BJ (cell line): ENCODE data around the gene CST4. TPM values are rescaled to one million over a fixed set of nuclear protein-coding genes. Genes with fewer than 3 reads are reported as not detected.
"Not testable (repeated sequence)": the region's sequence is repeated elsewhere in the genome, so short reads cannot be mapped to it uniquely, and the experiment has no call there.

ENCODE experiments used
- CTCF ChIA-PET: fragments of 350-600 bp; formaldehyde crosslinking; extraction: SDS; loops from one replicate; lab custom pipeline; 2021; ENCODE audit warnings: antibody characterized with exemption, inconsistent platforms; lab: Yijun Ruan, JAX
- POLR2A ChIA-PET: fragments of 300-600 bp; sonication (Branson Sonifier 250); formaldehyde crosslinking; extraction: SDS; loops from one replicate; lab custom pipeline; 2021; ENCODE audit warnings: antibody characterized with exemption; lab: Charles Lee
- DNase-seq: peaks from one replicate; pipeline ENCODE4 v3.0.0-alpha.2; 2011; ENCODE audit warnings: low read depth
- H3K27me3 ChIP-seq: 2 replicates; pipeline ENCODE4 v1.6.0; 2011; ENCODE audit warnings: low read length; ENCODE audit not compliant: control insufficient read depth, insufficient read depth
- H3K36me3 ChIP-seq: 2 replicates; pipeline ENCODE4 v1.5.1; 2011; ENCODE audit warnings: low read length; ENCODE audit not compliant: control insufficient read depth, insufficient read depth
- H3K4me3 ChIP-seq: 2 replicates; pipeline ENCODE4 v1.5.1; 2011; ENCODE audit warnings: low read depth, mild to moderate bottlenecking, control low read depth, low read length
- polyA plus RNA-seq: library from polyadenylated mRNA; depleted of rRNA; stranded (reverse); fragments of >200 nt; gene quantifications from 2 replicates; pipeline ENCODE4 v1.2.3, GENCODE V29; 2011
- TF ChIP-seq, protein P1 (sequence below): IDR thresholded peaks from 2 replicates; pipeline ENCODE4 v1.5.1; 2011; ENCODE audit warnings: low read depth, mild to moderate bottlenecking, control low read depth, inconsistent platforms, low read length, moderate library complexity; ENCODE audit not compliant: insufficient read depth

The CST4 gene
- polyA plus RNA-seq, 1 experiment: not detected

DNA sequence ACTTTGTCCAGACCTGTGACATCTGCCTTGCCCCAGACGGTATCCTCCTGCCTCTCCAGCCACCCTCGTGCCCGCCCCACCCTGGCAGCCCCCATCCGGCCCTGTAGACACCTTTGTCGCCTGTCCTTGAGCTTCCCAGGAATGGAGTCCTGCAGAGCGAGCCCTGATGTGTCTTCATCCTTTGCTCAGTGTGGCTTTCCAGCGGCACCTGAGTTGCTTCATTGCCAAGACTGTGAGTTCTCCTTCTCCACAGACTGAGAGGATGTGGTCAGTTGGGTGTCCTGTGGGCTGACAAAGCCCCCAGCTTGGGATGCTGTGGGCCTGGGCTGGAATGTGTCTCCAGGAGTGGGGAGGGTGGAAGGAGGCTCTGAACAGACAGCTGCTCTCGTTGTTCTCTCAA, 1.7 kb upstream of the CST4 start:
- POLR2A ChIA-PET: no interaction called here
- no peak for DNase-seq
- TF ChIP-seq, protein P1, sequence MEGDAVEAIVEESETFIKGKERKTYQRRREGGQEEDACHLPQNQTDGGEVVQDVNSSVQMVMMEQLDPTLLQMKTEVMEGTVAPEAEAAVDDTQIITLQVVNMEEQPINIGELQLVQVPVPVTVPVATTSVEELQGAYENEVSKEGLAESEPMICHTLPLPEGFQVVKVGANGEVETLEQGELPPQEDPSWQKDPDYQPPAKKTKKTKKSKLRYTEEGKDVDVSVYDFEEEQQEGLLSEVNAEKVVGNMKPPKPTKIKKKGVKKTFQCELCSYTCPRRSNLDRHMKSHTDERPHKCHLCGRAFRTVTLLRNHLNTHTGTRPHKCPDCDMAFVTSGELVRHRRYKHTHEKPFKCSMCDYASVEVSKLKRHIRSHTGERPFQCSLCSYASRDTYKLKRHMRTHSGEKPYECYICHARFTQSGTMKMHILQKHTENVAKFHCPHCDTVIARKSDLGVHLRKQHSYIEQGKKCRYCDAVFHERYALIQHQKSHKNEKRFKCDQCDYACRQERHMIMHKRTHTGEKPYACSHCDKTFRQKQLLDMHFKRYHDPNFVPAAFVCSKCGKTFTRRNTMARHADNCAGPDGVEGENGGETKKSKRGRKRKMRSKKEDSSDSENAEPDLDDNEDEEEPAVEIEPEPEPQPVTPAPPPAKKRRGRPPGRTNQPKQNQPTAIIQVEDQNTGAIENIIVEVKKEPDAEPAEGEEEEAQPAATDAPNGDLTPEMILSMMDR: no peak
- no peaks in the 10 kb centered on the region for H3K36me3 ChIP-seq
- CTCF ChIA-PET: interaction anchor here (1.4 kb wide), 1 partner anchor 22 kb away, joined by 3 read pairs; no protein-coding TSS in a partner anchor
- no peak overlapping the region for H3K4me3 ChIP-seq
- H3K27me3 ChIP-seq: no peaks in the 10 kb centered on the region

GRCh38 chr20:23689399-23689690, 507 bp upstream of the CST4 start:
- ChIA-PET POLR2A (no interaction called here), CTCF (no interaction called here)
- DNase-seq: no peak
- no peaks in the 10 kb centered on the region for H3K27me3 ChIP-seq
- TF ChIP-seq, protein P1: no peak
- no peaks in the 10 kb centered on the region for H3K36me3 ChIP-seq
- no peak overlapping the region for H3K4me3 ChIP-seq

GRCh38 chr20:23687986-23688385, 852 bp downstream of the CST4 start:
- ChIA-PET POLR2A (no interaction called here), CTCF (interaction anchor here (0.8 kb wide), 1 partner anchor 19 kb away, joined by 3 read pairs; no protein-coding TSS in a partner anchor)
- TF ChIP-seq, protein P1: no peak
- Histone ChIP-seq H3K36me3 (no peaks in the 10 kb centered on the region), H3K4me3 (no peak overlapping the region), H3K27me3 (no peaks in the 10 kb centered on the region)
- no peak for DNase-seq

GRCh38 chr20:23686046-23686750, 2.6 kb downstream of the CST4 start:
- H3K36me3 ChIP-seq: no peaks in the 10 kb centered on the region
- no peak for DNase-seq
- CTCF ChIA-PET: interaction anchor here (0.6 kb wide), 1 partner anchor 332 kb away, joined by 3 read pairs; no protein-coding TSS in a partner anchor
- TF ChIP-seq, protein P1: no peak
- H3K27me3 ChIP-seq: no peaks in the 10 kb centered on the region
- H3K4me3 ChIP-seq: no peak overlapping the region
- POLR2A ChIA-PET: no interaction called here

- H3K4me3 ChIP-seq, CTCF ChIA-PET, H3K36me3 ChIP-seq, DNase-seq, H3K27me3 ChIP-seq, POLR2A ChIA-PET: not testable (repeated sequence)
Measured at GRCh38 chr20:23685529-23685896, 3.3 kb downstream of the CST4 start.

DNA sequence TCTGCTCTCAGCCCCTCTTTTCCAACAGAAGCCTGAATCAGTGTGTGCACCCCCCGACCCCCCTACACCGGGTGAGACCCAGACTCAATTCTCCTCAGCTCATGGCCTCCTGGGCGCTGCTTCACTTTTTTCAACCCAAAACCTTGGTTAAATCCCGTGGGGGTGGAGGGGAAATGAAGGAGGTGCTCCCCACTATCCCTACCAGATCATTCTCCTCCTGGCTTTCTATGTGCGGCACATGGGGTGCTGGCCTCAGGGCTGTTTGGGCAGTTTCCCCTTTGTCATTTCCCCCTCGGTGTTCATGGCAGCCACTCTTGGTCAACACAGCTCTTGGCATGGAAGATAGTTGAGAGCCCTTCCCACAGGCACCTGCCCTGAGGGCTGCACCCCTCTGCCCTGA, 4.6 kb downstream of the CST4 start:
- Histone ChIP-seq H3K36me3 (no peaks in the 10 kb centered on the region), H3K27me3 (no peaks in the 10 kb centered on the region), H3K4me3 (no peak overlapping the region)
- CTCF ChIA-PET: interaction anchor here (0.6 to 1.3 kb wide), 2 partner anchors 16 to 221 kb away, joined by 3 to 5 read pairs; no protein-coding TSS in a partner anchor
- TF ChIP-seq, protein P1: no peak
- no peak for DNase-seq
- POLR2A ChIA-PET: no interaction called here
